ENCODE measurements around the gene PTTG2. TPM values are rescaled to one million over a fixed set of nuclear protein-coding genes. Genes with fewer than 3 reads are reported as not detected.

PTTG2 gene
- total RNA-seq, 3 donors from 2014 or later: not detected

- Mint-ChIP-seq H3K9me3 (no peaks in the 10 kb centered on the region), H3K27me3 (ENCODE audit: low read depth) (no peaks in the 10 kb centered on the region), H3K36me3 (ENCODE audit: insufficient read depth) (peaks cover 16% of the 10 kb centered on the region), H3K4me3 (no peak overlapping the region), H3K4me1 (ENCODE audit: low read depth) (peaks cover 31% of the 10 kb centered on the region)
- ATAC-seq (no peak), DNase-seq (no peak)
Observed at GRCh38 chr4:37946503-37947179, 13.6 kb upstream of the PTTG2 start.

DNA sequence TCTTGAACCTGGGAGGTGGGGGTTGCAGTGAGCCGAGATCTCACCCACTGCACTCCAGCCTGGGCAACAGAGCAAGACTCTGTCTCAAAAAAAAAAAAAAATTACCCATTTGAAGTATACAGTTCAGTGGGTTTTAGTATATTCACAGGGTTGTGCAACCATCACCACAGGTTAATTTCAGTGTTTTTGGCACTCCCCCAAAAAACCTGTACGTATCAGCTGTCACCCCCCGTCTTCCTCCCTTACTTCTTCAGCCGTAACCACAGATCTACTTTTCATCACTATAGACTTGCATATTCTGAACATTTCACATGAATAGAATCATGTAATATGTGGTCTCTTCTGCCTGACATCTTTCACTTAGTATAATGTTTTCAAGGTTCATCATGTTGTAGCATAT, 11.7 kb upstream of the PTTG2 start:
- DNase-seq (no peak), ATAC-seq (peak in 1 of 2 donors; percentile 28)
- H3K9me3 Mint-ChIP-seq: no peaks in the 10 kb centered on the region
- no peaks in the 10 kb centered on the region for H3K27me3 Mint-ChIP-seq (ENCODE audit: low read depth)
- peaks cover 24% of the 10 kb centered on the region for H3K4me1 Mint-ChIP-seq (ENCODE audit: low read depth)
- no peak overlapping the region for H3K4me3 Mint-ChIP-seq
- H3K36me3 Mint-ChIP-seq (ENCODE audit: insufficient read depth): peaks cover 25% of the 10 kb centered on the region

DNA sequence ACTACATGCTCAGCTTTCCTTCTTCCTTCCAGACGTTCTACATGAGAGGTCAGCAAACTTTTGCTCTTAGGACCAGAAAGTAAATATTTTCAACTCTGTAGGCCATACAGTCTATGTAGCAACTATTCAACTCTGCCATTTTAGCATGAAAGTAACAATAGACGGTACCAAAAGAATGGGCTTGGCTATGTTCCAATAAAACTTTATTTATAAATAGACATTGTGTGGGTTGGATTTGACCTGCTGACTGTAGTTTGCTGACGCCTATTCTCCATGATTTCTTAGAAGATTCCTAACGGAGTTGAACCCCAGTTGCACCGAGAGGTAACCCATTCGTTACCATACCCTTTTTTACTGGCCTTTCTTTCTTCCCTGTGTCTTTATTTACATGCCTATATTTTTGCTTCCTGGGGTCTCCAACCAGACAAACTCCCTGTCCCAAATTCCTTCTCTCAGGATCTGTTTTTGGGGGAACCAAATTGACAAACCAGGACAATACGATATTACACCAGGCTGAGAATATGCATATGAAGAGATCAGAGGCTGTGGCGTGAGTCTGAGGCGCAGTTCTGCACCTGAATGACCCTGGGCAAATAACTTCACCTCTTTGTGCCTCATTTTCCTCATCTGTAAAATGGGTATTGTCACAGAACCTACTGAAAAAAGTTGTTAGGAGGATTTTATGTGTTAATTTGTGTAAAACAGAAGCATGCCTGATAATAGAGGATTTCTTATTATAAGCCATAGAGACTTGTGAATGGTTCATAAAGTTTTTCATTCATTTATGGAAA, 10.4 kb upstream of the PTTG2 start:
- Mint-ChIP-seq H3K4me3 (no peak overlapping the region), H3K27me3 (ENCODE audit: low read depth) (no peaks in the 10 kb centered on the region), H3K36me3 (ENCODE audit: insufficient read depth) (peaks cover 25% of the 10 kb centered on the region), H3K4me1 (ENCODE audit: low read depth) (peaks cover 30% of the 10 kb centered on the region), H3K9me3 (no peaks in the 10 kb centered on the region)
- ATAC-seq (no peak), DNase-seq (no peak)

DNA sequence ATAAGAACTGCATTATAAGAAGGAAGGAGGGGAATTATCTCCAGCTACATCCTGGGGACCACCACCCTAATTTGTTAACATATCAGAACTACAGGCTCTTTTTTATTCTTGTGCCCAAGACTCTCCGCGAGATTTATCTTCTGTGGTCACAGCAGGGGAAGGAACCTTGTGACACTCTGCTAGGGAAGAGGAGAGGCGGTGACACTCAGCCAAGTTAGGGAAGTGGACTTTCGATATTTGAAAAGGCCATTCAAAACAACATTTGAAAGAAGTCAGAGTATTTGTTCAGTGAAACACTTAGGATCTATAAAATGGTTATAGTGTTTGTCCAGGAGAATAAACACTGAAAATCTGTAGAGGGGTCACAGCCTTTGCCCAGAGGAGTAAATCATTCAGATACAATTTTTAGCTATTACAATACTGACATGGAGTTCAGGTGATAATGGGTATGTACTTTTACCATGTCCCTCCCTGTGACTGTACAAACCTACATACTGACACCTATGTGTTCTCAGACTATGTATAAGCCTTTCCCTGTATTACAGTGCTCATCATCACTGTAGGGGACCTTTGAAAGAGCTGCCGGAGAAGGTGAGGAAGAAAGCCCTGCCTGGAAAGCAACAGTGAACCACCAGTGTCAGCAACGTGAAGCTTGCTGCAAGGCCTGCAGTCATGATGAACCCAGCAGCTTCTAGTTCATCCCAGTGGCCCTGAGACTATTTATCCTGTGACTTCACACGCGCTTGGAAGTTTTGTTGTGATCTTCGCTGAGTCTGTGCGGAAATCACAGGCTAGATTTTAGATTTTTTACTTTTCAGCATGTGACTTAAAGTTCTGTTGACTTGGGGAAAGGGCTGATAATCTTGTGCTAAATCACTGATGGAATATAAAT, 8.5 kb upstream of the PTTG2 start:
- ATAC-seq: no peak

DNA sequence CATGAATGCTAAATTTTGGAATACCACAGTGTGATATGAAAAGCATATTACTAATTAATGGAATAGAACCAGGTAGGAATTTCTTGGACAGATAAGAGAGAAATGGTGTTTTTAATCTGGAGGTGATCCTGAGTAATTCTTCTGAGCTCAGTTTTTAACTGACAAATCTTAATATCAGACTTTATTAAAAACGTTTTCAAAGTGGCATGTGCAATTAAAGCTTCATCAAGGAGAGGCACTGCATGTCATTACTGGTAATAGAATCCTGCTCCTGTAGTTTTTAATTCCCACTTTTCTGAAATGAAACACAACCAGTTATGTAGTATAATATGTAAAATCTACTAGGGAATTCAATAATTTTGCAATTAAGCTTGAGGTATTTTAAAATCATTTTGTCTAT, 7.0 kb upstream of the PTTG2 start:
- no peak overlapping the region for H3K4me3 Mint-ChIP-seq
- peaks cover 15% of the 10 kb centered on the region for H3K4me1 Mint-ChIP-seq (ENCODE audit: low read depth)
- DNase-seq: no peak
- H3K36me3 Mint-ChIP-seq (ENCODE audit: insufficient read depth): peaks cover 17% of the 10 kb centered on the region
- ATAC-seq: no peak
- H3K27me3 Mint-ChIP-seq (ENCODE audit: low read depth): no peaks in the 10 kb centered on the region
- H3K9me3 Mint-ChIP-seq: no peaks in the 10 kb centered on the region

More for the DNA sequence above, 8.5 kb upstream of the PTTG2 start:
- no peaks in the 10 kb centered on the region for H3K27me3 Mint-ChIP-seq (ENCODE audit: low read depth)
- no peak for DNase-seq
- H3K4me3 Mint-ChIP-seq: no peak overlapping the region
- H3K4me1 Mint-ChIP-seq (ENCODE audit: low read depth): peaks cover 21% of the 10 kb centered on the region
- H3K9me3 Mint-ChIP-seq: no peaks in the 10 kb centered on the region
- H3K36me3 Mint-ChIP-seq (ENCODE audit: insufficient read depth): peaks cover 21% of the 10 kb centered on the region

DNA sequence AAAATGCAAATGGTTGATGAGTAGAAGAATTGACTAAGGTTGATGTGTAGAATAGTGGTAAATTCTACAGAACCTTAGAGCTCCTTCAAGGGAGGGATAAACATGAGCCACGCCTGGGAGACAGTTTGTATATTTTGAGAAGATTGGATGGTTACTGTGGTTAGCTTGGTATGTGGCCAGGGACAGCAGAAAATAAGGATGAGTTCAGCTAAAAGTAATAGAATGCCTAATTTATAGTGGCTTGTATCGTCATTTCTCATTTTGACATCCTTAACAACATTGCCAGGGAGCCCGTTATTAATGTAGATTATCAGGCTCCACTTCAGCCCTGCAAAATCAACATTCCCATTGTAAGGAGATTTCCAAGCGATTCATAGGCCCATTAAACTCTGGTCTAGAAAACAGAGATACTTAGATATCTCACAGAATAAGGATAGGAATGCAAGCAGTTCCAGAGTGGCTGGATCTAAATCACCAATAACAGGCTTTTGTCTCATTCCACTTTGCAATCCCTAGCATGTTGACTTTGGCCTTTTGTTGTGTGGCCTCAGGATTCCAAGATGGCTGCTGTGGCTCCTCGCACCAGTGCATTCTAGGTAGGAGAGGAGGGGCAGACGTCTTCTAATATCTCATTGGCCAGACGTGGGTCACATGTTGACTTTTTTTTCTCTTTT, 6.4 kb upstream of the PTTG2 start:
- H3K9me3 Mint-ChIP-seq: no peaks in the 10 kb centered on the region
- H3K27me3 Mint-ChIP-seq (ENCODE audit: low read depth): no peaks in the 10 kb centered on the region
- no peak for DNase-seq
- H3K4me3 Mint-ChIP-seq: no peak overlapping the region
- ATAC-seq: peak; percentile 55 to 61
- H3K4me1 Mint-ChIP-seq (ENCODE audit: low read depth): peaks cover 13% of the 10 kb centered on the region
- H3K36me3 Mint-ChIP-seq (ENCODE audit: insufficient read depth): peaks cover 21% of the 10 kb centered on the region

DNA sequence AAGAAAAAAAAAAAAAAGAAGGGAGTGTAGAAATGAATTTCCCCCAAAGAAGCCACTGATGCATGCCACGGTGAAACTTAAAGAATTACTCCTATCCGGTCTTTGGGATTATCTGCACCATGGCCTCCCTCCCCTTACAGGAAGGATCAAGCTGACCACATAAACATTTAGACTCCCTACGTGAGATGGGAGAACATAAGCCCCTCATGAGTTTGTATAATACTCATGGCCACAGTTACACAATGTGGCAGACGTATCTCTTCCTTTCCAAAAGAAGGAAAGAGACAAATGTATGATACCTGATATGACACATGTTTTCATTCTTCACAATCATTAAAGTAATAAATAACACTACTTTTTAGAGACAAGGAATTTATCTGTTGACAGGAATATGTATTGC, 3.3 kb upstream of the PTTG2 start:
- ATAC-seq (no peak), DNase-seq (no peak)
- no peaks in the 10 kb centered on the region for H3K27me3 Mint-ChIP-seq (ENCODE audit: low read depth)
- H3K4me3 Mint-ChIP-seq: no peak overlapping the region
- no peaks in the 10 kb centered on the region for H3K9me3 Mint-ChIP-seq
- peaks cover 17% of the 10 kb centered on the region for H3K36me3 Mint-ChIP-seq (ENCODE audit: insufficient read depth)
- peaks cover 11% of the 10 kb centered on the region for H3K4me1 Mint-ChIP-seq (ENCODE audit: low read depth)

GRCh38 chr4:37958932-37959331, 1.3 kb upstream of the PTTG2 start:
- Mint-ChIP-seq H3K4me3 (no peak overlapping the region), H3K4me1 (ENCODE audit: low read depth) (peaks cover 14% of the 10 kb centered on the region), H3K9me3 (no peaks in the 10 kb centered on the region), H3K36me3 (ENCODE audit: insufficient read depth) (peaks cover 8% of the 10 kb centered on the region), H3K27me3 (ENCODE audit: low read depth) (no peaks in the 10 kb centered on the region)
- ATAC-seq (no peak), DNase-seq (no peak)

GRCh38 chr4:37960679-37961450, 667 bp downstream of the PTTG2 start:
- Mint-ChIP-seq H3K36me3 (ENCODE audit: insufficient read depth) (peaks cover 8% of the 10 kb centered on the region), H3K4me1 (ENCODE audit: low read depth) (peaks cover 8% of the 10 kb centered on the region), H3K27me3 (ENCODE audit: low read depth) (no peaks in the 10 kb centered on the region), H3K9me3 (no peaks in the 10 kb centered on the region), H3K4me3 (no peak overlapping the region)
- DNase-seq (no peak), ATAC-seq (no peak)

DNA sequence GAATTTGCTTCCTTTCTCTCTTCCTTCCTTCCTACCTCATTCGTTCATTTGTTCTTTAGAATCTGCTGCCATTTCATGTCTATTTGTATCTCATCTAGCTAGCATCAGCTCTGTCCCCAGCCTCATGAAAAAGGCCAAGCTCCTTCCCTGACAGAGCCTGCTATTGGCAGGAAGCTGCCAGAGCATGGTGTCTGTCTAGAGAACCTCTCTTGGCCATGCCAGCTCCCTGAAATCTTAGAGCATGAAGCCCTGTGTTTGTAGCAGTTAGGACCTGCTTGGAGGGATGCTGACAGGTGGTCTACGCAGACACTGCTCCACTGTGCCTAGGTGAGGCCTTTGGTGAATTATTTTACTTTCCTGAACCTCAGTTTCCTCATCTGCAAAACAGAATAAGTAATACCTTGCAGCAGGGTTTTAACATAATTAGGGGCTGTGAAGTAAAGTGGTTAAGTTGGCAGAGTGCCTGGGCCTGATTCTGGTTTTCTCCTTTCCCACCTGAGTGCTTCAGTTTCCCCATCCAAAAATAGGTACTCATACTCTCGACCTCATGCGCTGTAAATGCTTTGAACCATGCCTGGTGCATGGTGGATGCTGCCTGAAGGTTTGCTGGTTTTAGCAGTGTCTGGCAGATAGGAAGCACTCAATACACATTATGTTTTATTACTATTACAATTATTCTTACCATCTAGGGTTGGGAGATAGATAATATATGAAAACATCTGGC, 4.7 kb downstream of the PTTG2 start:
- Mint-ChIP-seq H3K4me3 (no peak overlapping the region), H3K27me3 (ENCODE audit: low read depth) (no peaks in the 10 kb centered on the region), H3K9me3 (peaks cover 3% of the 10 kb centered on the region), H3K4me1 (ENCODE audit: low read depth) (peaks cover 17% of the 10 kb centered on the region), H3K36me3 (ENCODE audit: insufficient read depth) (peaks cover 5% of the 10 kb centered on the region)
- ATAC-seq (no peak), DNase-seq (no peak)

DNA sequence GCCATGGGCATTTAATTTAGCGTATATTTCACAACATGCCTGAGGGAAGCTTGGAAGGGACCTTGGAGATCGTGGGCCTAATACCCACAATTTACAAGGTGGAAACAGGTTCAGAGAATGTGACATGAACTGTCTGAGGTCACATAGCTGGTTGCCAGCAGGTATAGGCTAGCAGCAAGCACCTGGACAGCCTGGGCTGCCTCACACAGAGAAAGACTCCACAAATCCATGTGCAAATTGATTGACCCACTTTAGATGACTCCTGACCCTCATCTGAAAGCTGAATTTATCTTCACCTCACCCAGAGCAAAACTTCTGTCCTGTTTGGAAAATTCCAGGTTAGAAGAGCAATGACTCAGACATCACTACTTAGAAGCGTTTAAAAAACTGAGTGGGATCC, 5.8 kb downstream of the PTTG2 start:
- H3K27me3 Mint-ChIP-seq (ENCODE audit: low read depth): no peaks in the 10 kb centered on the region
- peaks cover 3% of the 10 kb centered on the region for H3K9me3 Mint-ChIP-seq
- no peak for ATAC-seq
- peaks cover 5% of the 10 kb centered on the region for H3K36me3 Mint-ChIP-seq (ENCODE audit: insufficient read depth)
- DNase-seq: no peak
- H3K4me3 Mint-ChIP-seq: no peak overlapping the region
- peaks cover 23% of the 10 kb centered on the region for H3K4me1 Mint-ChIP-seq (ENCODE audit: low read depth)

DNA sequence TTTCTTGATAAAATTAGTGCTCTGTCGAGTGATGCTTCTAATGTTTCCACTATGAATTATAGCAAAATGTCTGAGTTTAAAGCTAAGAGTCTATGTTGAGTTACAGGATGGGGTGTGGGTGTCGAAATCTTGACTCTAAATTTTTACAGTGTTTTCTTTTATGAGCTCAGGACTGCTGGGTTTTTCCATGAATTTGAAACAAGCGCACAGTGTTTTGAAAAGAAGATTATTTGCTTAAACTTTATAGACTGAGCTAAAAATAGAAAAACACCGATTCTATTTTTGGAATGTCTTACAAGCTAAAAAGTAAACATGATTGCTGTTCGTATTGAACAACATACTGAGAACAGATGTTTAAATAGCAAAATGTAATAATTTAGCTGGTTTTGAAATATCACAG, 7.5 kb downstream of the PTTG2 start:
- H3K9me3 Mint-ChIP-seq: peaks cover 3% of the 10 kb centered on the region
- no peak for DNase-seq

DNA sequence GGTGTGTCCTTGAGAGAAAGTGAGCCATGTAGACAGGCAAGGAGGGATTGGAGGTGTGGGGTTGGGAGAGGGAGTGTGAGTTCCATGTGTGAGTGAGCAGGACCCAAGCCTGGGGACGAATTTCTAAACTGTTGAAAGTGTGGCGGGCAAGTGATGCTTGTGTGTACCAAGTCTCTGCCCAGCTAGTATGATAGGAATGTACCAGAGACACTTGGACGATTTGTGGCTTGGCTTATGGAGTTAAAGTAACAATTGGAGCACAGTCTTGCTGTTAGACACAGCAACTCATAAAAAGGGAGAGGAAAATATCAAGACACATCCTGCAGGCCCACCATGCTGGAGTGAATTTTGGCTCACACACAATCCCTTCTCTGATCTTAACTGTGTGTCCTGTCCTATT, 8.5 kb downstream of the PTTG2 start:
- Mint-ChIP-seq H3K9me3 (peaks cover 3% of the 10 kb centered on the region), H3K4me1 (ENCODE audit: low read depth) (peaks cover 29% of the 10 kb centered on the region), H3K36me3 (ENCODE audit: insufficient read depth) (peaks cover 5% of the 10 kb centered on the region), H3K4me3 (no peak overlapping the region), H3K27me3 (ENCODE audit: low read depth) (no peaks in the 10 kb centered on the region)
- ATAC-seq (no peak), DNase-seq (no peak)

More for the DNA sequence above, 7.5 kb downstream of the PTTG2 start:
- H3K36me3 Mint-ChIP-seq (ENCODE audit: insufficient read depth): peaks cover 5% of the 10 kb centered on the region
- peaks cover 25% of the 10 kb centered on the region for H3K4me1 Mint-ChIP-seq (ENCODE audit: low read depth)
- no peaks in the 10 kb centered on the region for H3K27me3 Mint-ChIP-seq (ENCODE audit: low read depth)
- H3K4me3 Mint-ChIP-seq: peak overlapping the region; percentile 7
- ATAC-seq: no peak

Data from activated T-cell treated with anti-CD3 and anti-CD28 coated beads, Interleukin-2, amount 50 U/mL, for 4 hours (primary cell).